Measurements from ENCODE around the gene CLN5. TPM values are rescaled to one million over a fixed set of nuclear protein-coding genes. Genes with fewer than 3 reads are reported as not detected.

The CLN5 gene
- total and polyA plus RNA-seq, 10 of the 15 experiments (the other 5 are each of a cell fraction or from before 2014, with no cell fraction given) = 11.2 to 22.2 (median 13.1) TPM

DNA sequence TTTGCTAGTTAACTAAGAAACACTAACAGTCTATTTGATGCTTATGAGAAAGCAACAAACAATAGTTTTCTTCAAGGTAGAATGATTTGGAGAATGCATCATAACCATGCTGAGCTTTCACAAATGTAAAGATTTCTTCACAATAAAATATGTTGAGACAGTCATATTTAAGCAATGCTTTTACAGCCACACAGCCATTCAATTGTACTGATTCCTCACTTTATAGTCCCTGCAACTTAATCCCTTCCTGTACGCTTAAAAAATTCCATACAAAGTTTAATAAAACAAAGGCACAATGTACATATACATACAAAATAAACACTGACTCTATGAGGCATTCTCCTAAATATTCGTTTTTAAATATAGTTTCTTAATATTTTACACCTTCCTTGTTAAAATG, 48.2 kb upstream of the CLN5 start:
- DNase-seq (ENCODE audit: low read depth, low spot score) (no peak), FAIRE-seq (no peak), ATAC-seq (no peak)
- no peak overlapping the region for H3K4me3 ChIP-seq
- no peak overlapping the region for H3K9ac ChIP-seq (ENCODE audit: control insufficient read depth, insufficient read depth, low read length)
- POLR2A ChIA-PET = no interaction called here
- H3K4me2 ChIP-seq (ENCODE audit: control insufficient read depth, insufficient read depth) = no peak overlapping the region
- RAD21 ChIA-PET (ENCODE audit: unreplicated experiment) = no interaction called here
- intact Hi-C loops (cut with micrococcal nuclease; ENCODE audit: unreplicated experiment) = no loop called here
- H3K36me3 ChIP-seq (ENCODE audit: control insufficient read depth in 2 of 2, insufficient read depth in 2 of 2, low read length in 1 of 2) = no peaks in the 10 kb centered on the region
- no peaks in the 10 kb centered on the region for H3K4me1 ChIP-seq (ENCODE audit: control insufficient read depth, insufficient read depth, low read length)
- SMC1A ChIA-PET (ENCODE audit: uncharacterized antibody, unreplicated experiment) = no interaction called here
- CTCF ChIA-PET = no interaction called here
- no TSS peak for BruUV-seq (replicated peaks)
- H4K20me1 ChIP-seq (ENCODE audit: control insufficient read depth, insufficient read depth) = no peaks in the 10 kb centered on the region
- 46% methylated on average over 2 of the region's 2 CpGs for WGBS (ENCODE audit: insufficient coverage, insufficient replicate concordance, low lambda C conversion rate, missing lambda C conversion rate)
- no peaks in the 10 kb centered on the region for H3K9me3 ChIP-seq (replicated peaks; ENCODE audit: control insufficient read depth, insufficient read depth, low read length)
- H3K27ac ChIP-seq (ENCODE audit: control insufficient read depth, insufficient read depth) = no peak overlapping the region
- H3K79me2 ChIP-seq (ENCODE audit: control insufficient read depth, insufficient read depth, low read length) = no peaks in the 10 kb centered on the region
- no peak overlapping the region for H2AFZ ChIP-seq (ENCODE audit: control insufficient read depth, low read depth, low read length)
- H3K27me3 ChIP-seq (replicated peaks in 1 of 2; ENCODE audit: control insufficient read depth in 2 of 2, insufficient read depth in 2 of 2, low read length in 1 of 2) = no peaks in the 10 kb centered on the region
- in situ Hi-C loops (cut with MboI) = no loop called here
- no peak for TF ChIP-seq POLR2AphosphoS5 (IDR thresholded peaks at IDR 0.05; ENCODE audit: low read length)
- no peak for TF ChIP-seq KAT2A (conservative IDR thresholded peaks at IDR 0.05; ENCODE audit: control insufficient read depth, low read depth, low read length)
- no peak for TF ChIP-seq SUZ12 (IDR thresholded peaks at IDR 0.05; ENCODE audit: unreplicated experiment)
- no peak for TF ChIP-seq SPI1 (IDR thresholded peaks at IDR 0.05; ENCODE audit: borderline replicate concordance, insufficient read depth, low read depth, low read length)
- TF ChIP-seq HSF1 (IDR thresholded peaks at IDR 0.05; ENCODE audit: low read depth, low read length) = no peak
- no peak for TF ChIP-seq FOXM1 (IDR thresholded peaks at IDR 0.05; ENCODE audit: low read depth, low read length)
- no peak for TF ChIP-seq HCFC1 (IDR thresholded peaks at IDR 0.05; ENCODE audit: low read length)
- TF ChIP-seq TCF12 (IDR thresholded peaks at IDR 0.05; ENCODE audit: low read depth, low read length) = no peak
- TF ChIP-seq PAX8 (IDR thresholded peaks at IDR 0.05) = no peak
- TF ChIP-seq SREBF1 (IDR thresholded peaks at IDR 0.05; ENCODE audit: low read length) = no peak
- TF ChIP-seq EGR1 (IDR thresholded peaks at IDR 0.05; ENCODE audit: borderline replicate concordance in 1 of 2, low read depth in 2 of 2, low read length in 2 of 2) = no peak
- no peak for TF ChIP-seq ZBTB11 (CRISPR knock-in tag; IDR thresholded peaks at IDR 0.05)
- TF ChIP-seq, protein P1, sequence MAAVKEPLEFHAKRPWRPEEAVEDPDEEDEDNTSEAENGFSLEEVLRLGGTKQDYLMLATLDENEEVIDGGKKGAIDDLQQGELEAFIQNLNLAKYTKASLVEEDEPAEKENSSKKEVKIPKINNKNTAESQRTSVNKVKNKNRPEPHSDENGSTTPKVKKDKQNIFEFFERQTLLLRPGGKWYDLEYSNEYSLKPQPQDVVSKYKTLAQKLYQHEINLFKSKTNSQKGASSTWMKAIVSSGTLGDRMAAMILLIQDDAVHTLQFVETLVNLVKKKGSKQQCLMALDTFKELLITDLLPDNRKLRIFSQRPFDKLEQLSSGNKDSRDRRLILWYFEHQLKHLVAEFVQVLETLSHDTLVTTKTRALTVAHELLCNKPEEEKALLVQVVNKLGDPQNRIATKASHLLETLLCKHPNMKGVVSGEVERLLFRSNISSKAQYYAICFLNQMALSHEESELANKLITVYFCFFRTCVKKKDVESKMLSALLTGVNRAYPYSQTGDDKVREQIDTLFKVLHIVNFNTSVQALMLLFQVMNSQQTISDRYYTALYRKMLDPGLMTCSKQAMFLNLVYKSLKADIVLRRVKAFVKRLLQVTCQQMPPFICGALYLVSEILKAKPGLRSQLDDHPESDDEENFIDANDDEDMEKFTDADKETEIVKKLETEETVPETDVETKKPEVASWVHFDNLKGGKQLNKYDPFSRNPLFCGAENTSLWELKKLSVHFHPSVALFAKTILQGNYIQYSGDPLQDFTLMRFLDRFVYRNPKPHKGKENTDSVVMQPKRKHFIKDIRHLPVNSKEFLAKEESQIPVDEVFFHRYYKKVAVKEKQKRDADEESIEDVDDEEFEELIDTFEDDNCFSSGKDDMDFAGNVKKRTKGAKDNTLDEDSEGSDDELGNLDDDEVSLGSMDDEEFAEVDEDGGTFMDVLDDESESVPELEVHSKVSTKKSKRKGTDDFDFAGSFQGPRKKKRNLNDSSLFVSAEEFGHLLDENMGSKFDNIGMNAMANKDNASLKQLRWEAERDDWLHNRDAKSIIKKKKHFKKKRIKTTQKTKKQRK (IDR thresholded peaks at IDR 0.05; ENCODE audit: low read depth, low read length) = no peak
- TF ChIP-seq ESRRA (IDR thresholded peaks at IDR 0.05; ENCODE audit: low read length) = no peak
- TF ChIP-seq, protein P2, sequence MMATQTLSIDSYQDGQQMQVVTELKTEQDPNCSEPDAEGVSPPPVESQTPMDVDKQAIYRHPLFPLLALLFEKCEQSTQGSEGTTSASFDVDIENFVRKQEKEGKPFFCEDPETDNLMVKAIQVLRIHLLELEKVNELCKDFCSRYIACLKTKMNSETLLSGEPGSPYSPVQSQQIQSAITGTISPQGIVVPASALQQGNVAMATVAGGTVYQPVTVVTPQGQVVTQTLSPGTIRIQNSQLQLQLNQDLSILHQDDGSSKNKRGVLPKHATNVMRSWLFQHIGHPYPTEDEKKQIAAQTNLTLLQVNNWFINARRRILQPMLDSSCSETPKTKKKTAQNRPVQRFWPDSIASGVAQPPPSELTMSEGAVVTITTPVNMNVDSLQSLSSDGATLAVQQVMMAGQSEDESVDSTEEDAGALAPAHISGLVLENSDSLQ (IDR thresholded peaks at IDR 0.05) = no peak
- no peak for TF ChIP-seq RBBP5 (conservative IDR thresholded peaks at IDR 0.05)
